ENCODE results near the gene HTR3B. TPM values are rescaled to one million over a fixed set of nuclear protein-coding genes. Genes with fewer than 3 reads are reported as not detected.
A peak's percentile ranks its signal among the peaks of the same experiment; 100 is the strongest.
"Not testable (repeated sequence)": the region's sequence is repeated elsewhere in the genome, so short reads cannot be mapped to it uniquely, and the experiment has no call there.

Gene HTR3B
- total RNA-seq, 1 experiment from 2014 or later, result not detected

- no peak for DNase-seq (ENCODE audit: low spot score)
Observed at GRCh38 chr11:113942256-113942655, 37.7 kb downstream of the HTR3B start.

GRCh38 chr11:113946162-113946561, 41.6 kb downstream of the HTR3B start:
- DNase-seq (ENCODE audit: low spot score), result not testable (repeated sequence)

GRCh38 chr11:113947994-113948393, 43.4 kb downstream of the HTR3B start:
- DNase-seq (ENCODE audit: low spot score), result no peak

GRCh38 chr11:113949891-113950290, 45.3 kb downstream of the HTR3B start:
- no peak for DNase-seq (ENCODE audit: low spot score)

- DNase-seq (ENCODE audit: low spot score), result no peak
Observed at GRCh38 chr11:113951537-113951936, 46.9 kb downstream of the HTR3B start.

- no peak for DNase-seq (ENCODE audit: low spot score)
Observed at GRCh38 chr11:113952070-113952469, 47.5 kb downstream of the HTR3B start.

- DNase-seq (ENCODE audit: low spot score), result no peak
Observed at GRCh38 chr11:113952588-113952987, 48.0 kb downstream of the HTR3B start.

GRCh38 chr11:113954235-113954634, 49.6 kb downstream of the HTR3B start:
- no peak for DNase-seq (ENCODE audit: low spot score)

GRCh38 chr11:113956986-113957385, 52.4 kb downstream of the HTR3B start:
- DNase-seq (ENCODE audit: low spot score), result no peak

GRCh38 chr11:113960702-113961330, 56.2 kb downstream of the HTR3B start:
- DNase-seq (ENCODE audit: low spot score), result no peak

GRCh38 chr11:113967361-113967760, 62.8 kb downstream of the HTR3B start:
- DNase-seq (ENCODE audit: low spot score), result no peak

GRCh38 chr11:113971506-113972195, 67.1 kb downstream of the HTR3B start:
- DNase-seq (ENCODE audit: low spot score), result no peak

- peak; percentile 73 for DNase-seq (ENCODE audit: low spot score)
Observed at GRCh38 chr11:113974741-113975470, 70.3 kb downstream of the HTR3B start, which contains the start of gene HTR3A. Gene HTR3A (plus strand): TSS chr11:113975108. CDS start chr11:113975326, 218 bp downstream.

- DNase-seq (ENCODE audit: low spot score), result no peak
Observed at GRCh38 chr11:113977071-113977490, 72.5 kb downstream of the HTR3B start.

- DNase-seq (ENCODE audit: low spot score), result no peak
Observed at GRCh38 chr11:113977701-113978100, 73.1 kb downstream of the HTR3B start.

- DNase-seq (ENCODE audit: low spot score), result no peak
Observed at GRCh38 chr11:113979431-113979830, 74.8 kb downstream of the HTR3B start.

- DNase-seq (ENCODE audit: low spot score), result no peak
Observed at GRCh38 chr11:113980785-113981184, 76.2 kb downstream of the HTR3B start.

- no peak for DNase-seq (ENCODE audit: low spot score)
Observed at GRCh38 chr11:113982306-113982705, 77.7 kb downstream of the HTR3B start.

- no peak for DNase-seq (ENCODE audit: low spot score)
Observed at GRCh38 chr11:113984781-113985180, 80.2 kb downstream of the HTR3B start.

GRCh38 chr11:113985906-113986305, 81.3 kb downstream of the HTR3B start:
- DNase-seq (ENCODE audit: low spot score), result no peak

- DNase-seq (ENCODE audit: low spot score), result no peak
Observed at GRCh38 chr11:113986351-113987140, 82.0 kb downstream of the HTR3B start.

GRCh38 chr11:113989381-113989780, 84.8 kb downstream of the HTR3B start:
- DNase-seq (ENCODE audit: low spot score), result no peak
